Amniotic epithelial cell (primary cell): ENCODE results near the gene TPP2.

ENCODE experiments used
- DNase-seq: peaks from one replicate; pipeline ENCODE4 v3.0.0-alpha.2; 2010; ENCODE audit warnings: low read depth

The TPP2 gene

DNA sequence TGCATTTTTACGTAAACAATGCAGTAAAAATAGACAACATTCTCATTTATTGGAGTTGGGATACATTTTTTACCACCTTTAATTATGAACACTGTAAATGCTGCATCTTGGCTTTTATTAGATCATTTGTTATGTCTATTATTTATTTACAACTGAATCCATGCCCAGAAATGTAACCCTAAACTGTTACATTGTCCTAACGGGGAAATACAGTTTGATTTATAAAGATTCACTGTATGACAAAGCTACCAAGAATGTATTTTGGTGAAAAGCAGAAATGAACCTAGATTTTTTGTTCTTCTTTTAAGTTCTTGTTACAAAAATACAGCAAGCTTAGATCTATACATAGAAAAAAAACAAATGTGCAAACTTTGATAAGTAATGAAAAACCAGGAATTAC, 97.0 kb downstream of the TPP2 start:
- peak; percentile 20 for DNase-seq

DNA sequence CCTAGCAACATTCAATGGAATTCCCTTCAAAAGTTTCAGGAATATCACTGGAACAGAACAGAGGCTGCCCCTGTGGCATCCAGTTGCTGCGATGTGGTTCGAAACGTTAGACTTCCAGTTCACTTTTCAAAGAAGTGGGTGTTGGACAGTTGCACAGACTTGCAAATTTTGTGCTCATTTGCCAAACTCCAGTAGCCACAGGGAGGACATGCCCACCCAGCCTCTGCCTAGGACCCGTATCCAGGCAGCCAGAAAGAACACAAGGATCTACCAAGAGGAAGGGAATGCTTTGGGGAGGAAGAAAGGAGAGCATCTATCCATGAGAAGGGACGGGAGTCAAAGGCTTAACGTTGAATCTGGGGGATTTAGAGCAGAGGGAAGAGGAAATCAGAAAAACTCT, 98.2 kb downstream of the TPP2 start, which contains the start of gene METTL21C:
Gene METTL21C (minus strand): TSS at position 108 of the 400 bp plus-strand sequence. CDS start 546 bp downstream, outside the sequence.
- no peak for DNase-seq

DNA sequence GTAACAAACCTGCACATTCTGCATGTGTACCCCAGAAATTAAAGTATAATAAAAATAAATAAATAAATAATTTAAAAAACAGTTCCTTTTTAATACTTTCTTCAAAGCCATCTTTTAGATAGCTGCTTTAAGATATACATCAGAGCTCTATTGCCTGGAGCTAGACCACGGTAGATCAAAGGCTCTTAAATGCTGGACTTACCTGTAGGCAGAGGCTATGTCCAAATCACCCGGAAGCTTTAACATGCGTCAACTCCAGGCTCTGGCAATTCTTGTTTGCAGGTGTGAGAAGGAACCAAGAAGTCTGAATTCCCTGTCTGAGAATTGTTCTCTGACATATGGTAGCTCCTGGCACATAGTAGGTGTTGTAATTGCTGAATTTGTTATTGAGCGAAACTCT, 99.7 kb downstream of the TPP2 start:
- no peak for DNase-seq

DNA sequence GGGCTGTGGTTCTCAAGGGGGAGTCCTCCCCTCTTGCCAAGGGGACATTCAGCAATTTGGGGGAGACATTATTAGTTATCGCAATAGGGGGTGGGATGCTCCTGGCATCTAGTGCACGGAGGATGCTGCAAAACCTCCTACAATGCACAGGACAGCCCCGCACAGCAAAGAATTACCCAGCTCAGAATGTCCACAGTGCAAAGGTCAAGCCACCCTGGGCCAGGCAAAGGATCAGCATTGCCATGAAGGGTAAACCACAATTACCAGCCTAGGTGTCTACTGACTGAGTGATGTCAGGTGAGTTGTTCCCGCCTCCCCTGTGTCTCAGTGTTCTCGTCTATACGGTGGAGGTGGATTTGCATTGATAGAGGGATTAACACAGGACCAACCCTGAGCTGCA, 100.5 kb downstream of the TPP2 start:
- no peak for DNase-seq

DNA sequence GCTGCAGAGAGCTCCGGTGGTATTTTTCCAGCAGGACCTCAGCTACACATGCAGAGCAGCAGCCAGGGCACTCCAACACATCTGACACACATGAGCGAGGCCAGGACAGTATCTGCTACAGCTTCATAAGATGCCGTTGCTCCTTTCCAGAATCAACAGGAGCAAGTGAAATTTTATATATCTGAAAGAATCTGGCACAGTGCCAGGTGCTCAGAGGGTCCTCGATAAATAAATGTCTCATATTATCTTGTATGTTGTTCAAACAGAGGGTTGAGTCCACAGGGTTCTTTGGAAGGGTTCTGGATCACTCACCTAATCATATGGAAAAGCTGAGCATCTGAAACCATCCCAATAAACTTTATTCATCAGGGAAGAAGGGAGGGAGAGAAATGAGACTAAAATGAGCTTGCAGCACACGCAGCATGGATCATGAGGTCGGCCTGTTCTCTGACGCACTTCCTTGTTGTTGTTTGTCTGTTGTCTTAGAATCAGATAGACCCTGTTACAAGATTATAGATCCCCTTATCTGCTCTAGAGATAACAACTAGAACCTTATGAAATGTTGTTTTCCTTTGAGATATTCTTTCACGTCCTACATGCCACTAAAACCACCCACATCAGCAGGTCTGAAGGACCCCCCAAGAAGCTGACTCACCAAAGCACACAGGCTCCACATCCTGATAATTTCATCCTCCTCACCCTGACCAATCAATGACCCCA, 101.3 kb downstream of the TPP2 start:
- no peak for DNase-seq

DNA sequence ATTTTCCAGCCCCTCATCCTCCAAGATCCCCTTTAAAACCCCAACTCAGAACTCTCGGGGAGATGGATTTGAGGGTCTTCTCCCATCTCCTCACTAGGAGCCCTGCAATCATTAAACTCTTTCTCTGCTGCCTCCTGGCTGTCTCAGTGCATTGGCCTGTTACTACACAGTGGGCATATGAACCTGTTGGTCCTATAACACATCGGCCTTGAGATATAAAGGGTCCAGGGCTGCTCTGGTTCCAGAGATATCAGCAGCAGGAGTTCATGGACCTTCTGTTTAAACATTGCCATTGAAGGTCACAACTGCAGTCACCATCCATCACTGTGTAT, 101.8 kb downstream of the TPP2 start:
- no peak for DNase-seq

DNA sequence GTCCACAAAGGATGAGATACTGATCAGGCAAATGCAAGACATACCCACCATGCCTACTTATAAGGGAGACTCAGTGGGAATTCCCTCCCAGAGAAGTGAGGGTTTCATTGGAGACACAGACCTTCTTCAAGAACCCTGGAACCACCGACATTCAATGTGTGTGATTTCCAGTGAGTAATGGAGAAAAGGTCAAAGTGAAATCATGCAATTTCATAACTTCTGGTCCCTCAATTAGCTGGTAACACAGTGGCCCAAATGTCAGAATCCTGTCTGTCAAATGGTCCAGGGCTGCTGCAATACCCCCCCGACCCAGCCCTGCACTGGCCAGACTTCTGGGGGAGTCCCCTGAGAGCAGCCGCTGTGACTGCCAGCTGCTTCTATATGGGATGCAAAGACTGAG, 102.7 kb downstream of the TPP2 start:
- DNase-seq, result no peak

DNA sequence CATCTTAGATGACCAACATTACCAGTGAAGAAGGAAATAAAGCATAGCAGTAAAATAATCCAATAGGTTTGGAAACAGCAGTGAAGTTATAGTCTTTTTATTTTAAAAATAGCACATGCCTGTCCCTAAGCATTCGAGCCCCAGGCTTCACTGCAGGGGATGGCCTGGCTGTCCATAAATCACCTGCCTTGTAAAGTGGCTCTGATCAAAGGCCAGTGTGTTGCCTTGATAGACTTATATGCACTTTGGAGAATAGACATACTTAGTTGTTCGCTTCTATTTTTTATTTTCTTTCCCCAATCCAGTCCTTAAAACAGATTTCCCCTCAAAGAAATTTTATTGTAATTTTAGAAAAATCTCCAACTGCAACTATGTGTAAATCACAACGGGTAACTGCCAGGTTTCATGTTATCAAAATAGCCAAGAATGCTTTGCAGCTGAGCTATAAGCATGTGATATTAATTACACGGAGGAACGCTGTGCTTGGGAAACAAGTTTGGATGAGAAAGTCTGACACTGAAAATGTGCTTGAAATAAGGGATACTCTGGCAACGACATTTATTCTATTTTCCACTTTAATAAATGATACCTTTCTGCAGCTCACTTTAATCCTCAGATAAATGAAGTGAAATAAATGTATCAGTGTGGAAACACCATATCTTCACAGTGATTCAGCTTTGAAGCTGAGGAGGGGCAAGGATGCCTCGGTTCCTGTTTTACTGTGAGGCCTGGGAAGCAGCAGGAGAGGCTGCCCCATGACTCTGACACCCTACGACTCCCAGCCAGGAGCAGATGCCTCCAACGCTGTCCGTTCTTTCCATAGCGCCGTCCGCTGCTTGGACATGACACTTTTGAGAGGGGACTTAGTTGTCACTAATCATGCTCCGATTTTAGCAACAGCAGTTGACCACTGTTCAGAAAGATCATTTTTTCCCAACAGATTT, 103.6 kb downstream of the TPP2 start:
- peak; percentile 26 for DNase-seq

DNA sequence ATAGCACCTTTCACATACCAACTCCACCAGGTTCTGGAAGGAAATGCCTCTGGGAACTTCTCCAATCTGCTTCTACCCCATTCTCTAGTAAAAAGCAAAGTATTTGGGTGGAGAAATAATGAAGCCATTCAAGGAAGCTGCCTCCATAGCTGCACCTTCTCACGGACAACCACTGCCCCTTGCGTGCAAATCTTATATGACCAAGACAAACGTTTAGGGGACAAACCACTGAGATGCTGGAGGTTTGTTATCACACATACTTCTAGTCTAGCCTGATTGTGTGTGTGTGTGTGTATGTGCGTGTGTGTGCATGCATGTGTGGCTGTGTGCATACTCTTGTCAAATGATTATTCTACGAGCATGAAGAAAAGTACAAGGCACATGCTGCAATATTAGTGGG, 104.5 kb downstream of the TPP2 start:
- DNase-seq, result no peak

DNA sequence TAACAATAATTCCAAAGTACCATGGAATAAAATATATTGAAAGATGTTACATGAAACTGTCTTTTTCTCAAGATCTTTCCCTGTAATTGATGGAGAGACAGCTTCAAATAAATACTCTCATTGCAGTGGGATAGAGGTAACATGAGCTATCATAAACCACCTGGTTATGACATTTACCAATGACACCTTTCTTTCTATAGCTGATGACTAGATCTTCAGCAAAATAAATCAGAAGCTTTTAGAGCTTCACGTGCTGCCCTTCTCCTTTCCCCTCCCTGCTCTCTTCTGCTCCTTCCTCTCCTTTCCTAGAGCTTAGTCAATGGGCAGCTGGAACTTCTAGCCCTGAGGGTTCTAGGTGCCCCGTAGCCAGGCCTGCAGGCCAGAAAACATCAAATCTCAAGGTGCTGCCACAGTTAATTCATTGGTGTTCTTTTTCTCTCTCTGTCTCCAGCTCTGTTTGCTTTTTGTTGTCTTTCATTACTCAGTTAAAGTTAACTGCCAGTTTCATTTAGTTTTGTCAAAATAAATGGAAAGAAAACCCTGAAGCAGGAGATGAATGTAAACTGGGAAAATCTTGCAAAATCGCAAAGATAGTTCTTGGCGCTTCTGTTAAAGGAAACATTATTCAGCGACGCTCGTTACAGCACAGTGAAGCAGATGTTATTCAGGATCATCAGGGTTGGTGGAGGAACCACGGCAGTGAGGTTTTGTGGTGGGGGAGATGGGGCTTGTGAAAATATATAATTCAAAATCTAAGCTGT, 106.4 kb downstream of the TPP2 start:
- peak; percentile 44 for DNase-seq

DNA sequence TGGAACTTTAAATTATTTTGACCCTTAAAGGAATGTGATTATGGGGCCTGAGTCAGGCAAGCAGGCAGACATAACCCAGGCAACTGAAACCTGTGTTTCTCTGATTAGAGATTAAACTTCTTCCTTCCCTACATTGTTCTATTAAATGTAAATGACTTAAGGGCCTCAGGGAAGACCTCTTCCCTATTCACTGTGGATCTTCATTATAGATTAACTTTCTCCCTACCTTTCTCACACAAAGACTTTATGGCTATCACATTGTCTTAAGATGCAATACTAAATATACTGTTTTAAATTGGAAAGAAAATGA, 106.9 kb downstream of the TPP2 start:
- no peak for DNase-seq

DNA sequence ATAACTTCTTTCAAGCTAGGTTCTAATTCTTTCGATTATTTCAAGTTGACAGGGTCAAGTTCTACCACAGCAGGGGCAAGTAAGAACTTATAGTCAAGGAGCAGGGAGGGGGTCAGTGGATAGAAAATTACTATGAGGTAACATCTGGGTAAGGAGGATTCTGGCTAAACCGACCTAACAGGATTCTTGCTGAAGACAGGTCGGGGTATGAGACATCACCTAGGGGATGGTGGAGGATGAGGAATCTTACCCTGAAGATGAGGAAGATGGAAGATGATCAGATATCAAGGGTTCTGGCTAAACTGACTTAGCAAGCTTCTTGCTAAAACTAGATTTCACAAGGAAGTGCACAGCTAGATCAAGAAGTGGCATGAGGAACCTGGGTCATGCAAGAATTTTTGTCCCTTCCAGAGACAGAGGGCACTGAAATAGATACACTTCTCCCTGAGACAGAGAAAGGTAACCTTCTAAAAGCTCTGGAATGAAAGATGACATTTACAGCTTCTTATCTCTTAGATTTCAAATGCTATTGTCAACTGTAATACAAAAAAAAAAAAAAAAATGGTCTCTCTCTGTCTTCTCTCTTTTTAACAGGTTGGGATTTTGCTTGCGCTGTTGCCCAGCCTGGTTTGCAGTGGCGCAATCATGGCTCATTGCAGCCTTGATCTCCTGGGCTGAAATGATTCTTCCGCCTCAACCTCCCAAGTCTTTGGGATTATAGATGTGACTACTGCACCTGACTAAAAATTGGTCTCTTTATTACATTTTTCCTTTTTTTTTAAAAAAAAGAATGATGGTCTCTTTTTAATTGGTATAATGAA, 107.7 kb downstream of the TPP2 start:
- DNase-seq, result no peak

DNA sequence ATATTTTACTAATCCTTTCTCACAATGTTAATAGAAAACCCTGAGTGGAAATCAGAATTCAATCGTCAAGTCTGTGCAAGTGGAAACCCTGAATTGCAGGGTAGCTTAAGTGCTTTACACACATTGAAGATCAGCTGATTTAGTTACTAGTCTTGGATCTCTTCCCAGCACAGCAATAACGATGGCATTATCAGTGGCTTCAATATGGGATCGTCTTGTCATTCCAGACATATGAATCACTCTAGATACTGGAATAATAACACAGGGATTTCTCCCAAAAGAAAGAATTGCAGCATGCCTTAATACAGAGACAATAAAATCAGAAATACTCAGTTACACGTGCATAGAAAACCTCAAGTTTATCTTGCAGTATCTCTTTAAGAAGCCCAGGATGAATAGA, 110.7 kb downstream of the TPP2 start:
- DNase-seq, result peak; percentile 91

DNA sequence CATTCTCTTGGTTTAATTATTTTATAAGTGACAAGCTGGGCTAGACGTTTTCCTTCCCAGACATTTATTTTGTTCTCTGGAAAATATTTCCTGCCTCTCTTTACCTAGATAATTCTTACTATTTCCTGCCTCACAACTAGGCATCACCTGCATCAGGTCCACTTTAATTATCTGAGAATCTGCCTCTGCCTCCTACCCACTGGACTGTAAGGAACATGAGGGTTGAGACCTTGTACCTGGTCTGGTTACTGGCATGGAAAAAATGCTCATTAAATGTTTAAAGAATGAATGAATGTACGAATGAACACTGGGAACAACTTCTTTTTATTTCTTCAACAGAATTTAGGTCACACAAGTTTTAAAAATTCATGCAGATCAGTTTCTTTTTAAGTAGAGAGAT, 111.4 kb downstream of the TPP2 start:
- no peak for DNase-seq

DNA sequence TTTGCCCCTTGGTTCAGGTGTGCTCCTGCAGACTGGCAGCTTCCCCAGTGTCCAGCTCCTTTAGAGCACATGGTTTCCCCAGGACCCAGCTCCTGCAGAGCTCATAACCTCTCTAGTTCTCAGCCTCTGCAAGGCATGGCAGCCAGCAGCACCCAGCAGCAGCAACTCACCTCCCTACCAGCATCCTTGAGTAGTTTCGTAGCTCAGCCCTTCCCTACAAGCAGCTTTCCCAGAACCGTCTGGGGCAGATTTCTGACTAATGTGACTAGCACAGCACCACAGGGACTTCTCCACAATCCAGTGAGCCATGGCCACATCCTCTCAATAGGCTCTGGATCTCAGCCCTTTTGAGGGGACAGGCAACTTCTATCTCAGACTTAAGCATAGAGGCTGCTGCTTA, 112.2 kb downstream of the TPP2 start:
- no peak for DNase-seq

DNA sequence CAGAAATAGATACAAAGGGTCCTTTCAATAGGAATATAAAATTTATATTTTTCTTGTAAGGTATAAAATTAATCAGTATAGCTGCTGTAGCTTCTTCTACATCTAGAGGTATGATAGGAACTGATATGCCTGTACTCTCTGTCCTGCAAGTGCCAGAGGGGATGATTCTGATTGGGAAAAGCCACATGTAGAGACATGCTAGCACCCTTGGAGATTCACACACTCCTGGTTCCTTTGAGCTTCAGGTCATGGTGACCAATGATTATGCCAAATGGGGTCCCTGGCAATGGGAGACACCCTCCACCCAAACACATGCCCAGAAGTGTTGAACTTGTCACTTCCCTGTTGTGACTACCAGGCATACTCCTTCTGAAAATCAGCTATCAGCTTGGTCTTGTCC, 112.8 kb downstream of the TPP2 start:
- no peak for DNase-seq

DNA sequence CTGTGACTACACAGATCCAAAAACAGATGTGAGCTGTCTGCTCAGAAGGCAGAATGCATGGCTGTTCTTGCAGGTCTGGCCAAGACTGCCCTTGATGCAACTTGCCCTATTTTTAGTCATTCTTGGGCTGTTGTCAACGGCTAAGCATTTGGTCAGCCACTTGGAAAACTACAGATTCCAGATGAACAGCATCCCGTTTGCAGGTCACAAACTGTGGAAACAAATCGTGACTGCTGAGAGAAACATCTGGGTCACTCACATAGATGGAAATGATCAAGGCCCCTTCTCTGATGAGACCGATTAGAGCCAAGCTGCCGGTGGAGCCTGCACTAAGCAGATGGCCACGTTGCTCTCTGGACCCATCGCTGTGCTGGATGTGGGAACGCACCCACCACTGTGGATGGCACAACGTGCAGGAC, 113.5 kb downstream of the TPP2 start:
- DNase-seq, result no peak

DNA sequence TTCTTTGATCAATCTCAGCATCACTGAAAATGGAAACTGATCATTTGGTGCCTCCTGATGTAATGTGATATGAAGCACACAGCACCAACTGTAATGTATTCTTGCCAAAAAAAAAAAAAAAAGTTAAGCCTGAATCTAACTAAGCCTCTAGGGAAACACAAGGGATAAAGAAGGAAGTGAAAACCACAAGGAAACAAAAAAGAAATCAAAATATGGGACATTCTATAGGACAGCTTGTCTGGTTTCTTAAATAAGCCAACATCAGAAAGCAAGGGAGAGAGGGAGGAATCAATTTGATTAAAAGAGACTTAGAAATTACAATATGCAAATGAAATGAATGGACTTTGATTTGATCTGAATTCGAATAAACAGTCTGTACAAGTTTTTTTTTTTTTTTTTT, 118.7 kb downstream of the TPP2 start:
- DNase-seq, result no peak

DNA sequence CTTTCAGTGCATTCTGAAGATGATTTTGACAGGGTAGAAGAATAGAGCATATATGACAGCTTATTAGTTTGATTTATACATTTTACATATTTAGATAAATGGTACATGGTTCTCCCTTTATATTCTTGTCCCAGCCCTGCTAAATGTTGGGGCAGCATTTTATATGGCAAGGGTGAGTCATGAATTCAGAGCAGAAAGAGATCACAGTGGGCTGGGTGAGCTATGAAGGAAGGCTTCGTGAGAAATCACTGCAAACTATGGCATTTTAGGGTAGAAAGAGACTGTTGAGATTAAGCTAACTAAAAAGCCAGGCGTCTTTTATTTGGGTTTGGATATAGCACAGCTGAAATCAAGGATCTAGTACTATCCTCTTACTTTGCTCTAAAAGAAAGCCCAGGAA, 122.0 kb downstream of the TPP2 start:
- DNase-seq, result no peak

DNA sequence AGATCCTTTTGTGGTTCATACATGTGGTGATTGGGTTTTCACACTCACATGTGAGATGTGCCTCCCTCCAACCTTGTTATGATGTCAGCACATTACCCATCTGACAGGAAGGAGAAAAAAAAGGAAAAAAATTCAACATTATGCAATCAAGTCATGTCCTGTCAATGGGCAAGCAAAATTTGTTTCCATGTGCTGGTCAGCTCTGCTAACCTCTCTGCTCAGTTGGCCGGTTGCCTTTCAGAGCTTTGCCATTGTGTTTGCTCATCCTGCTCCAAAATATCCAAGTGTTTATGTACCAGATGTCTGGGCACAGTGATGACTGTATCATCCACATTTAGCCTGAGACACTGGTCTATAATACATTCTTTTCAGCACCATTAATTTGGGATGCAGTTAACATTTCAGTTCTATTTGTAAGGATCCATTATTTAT, 125.0 kb downstream of the TPP2 start:
- DNase-seq, result no peak

DNA sequence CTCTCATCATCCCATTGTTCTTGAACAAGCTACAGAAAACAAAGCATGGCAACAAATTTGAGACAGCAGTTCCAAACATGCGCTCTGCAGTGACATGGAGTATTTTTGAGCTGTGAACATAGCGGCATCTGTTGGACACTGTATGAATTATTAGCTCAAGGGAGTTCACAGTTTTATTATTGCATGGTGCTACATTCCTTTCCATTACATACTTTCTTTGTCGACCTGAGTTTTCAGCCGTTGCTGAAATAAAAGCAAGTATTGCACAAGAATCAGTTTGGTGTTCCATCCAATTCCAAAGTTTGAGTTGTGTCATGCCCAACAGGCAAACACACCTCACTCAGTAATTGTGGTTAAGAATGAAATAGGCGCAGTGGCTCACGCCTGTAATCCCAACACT, 128.1 kb downstream of the TPP2 start:
- peak; percentile 52 for DNase-seq

DNA sequence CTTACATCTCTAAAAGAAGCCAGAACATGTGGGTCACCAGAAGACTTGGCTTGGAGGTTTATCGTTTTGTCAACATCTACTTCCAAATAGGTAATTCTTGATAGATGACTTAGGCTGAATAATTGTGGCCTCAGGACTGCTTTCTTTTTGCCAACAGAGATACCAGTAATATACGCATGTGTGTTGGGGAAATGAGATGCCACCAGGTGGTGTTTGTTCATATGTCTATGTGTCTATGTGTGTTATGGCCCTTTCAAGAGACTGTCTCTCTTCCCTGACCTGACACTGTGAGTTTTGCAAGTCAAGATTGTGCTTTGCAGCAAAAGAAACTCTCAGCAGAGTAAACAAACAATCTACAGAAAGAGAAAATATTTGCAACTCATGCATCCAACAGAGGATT, 129.6 kb downstream of the TPP2 start:
- DNase-seq, result no peak
